T1000 (cell line): ENCODE data around the gene RBSN.

Experiments
- DNase-seq: peaks from one replicate; lab custom pipeline; 2025; ENCODE audit warnings: mixed read lengths; lab: John Stamatoyannopoulos, UW

Gene RBSN

GRCh38 chr3:15099364-15100098 is 583 bp upstream of the RBSN start:
- no peak for DNase-seq

GRCh38 chr3:15097891-15098290 is 1.1 kb downstream of the RBSN start:
- DNase-seq: no peak

GRCh38 chr3:15096046-15096445 is 2.9 kb downstream of the RBSN start:
- DNase-seq: no peak

DNA sequence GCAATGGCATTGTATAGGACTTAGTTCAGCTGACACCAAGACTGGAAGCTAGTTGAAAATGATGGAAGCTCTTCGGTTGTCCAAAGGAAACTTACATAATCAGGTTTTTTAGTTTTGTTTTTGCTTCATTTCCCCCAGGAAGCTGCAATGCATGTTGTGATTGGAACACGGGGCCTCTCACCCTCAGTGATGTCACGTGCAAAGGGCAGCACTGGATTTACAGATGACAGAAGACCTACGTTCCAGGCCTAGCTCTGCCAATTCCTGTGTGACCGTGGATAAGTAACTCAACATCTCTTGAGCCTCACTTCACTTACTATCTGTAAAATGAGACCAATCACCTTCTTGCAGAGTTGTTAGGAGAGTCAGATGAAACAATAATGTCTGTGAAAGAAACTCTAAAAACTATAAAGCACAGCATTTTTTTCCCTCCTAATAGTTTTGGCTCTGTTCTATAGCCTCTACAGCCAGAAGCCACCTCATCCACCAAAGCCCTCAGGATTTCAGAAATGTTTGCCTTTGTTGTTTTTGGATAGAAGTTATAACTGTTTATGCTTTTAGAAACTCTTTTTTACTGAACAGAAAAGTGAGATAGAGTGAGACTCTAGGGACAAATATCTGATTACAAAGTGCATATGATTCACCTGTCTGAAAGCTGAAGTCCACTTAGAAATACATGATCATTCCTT is 4.6 kb downstream of the RBSN start:
- DNase-seq: no peak

DNA sequence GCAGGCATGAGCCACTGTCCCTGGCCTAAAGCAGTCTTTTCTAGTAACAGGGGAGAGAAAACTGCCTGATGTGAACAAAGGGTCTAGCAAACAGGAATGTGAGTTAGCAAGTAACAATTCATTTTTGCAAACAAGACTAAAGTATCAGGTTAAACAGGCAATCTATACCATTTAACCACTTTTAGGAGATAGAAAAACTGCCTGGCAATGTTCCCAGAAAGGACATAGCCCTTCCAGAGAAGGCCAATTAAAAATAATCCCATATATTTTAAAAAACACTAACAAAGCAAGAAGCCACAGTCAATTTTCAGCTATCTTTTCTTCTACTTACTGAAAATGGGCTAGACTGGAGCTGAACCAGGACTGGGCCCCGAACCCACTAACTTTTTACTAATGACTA is 6.3 kb downstream of the RBSN start:
- DNase-seq: no peak

DNA sequence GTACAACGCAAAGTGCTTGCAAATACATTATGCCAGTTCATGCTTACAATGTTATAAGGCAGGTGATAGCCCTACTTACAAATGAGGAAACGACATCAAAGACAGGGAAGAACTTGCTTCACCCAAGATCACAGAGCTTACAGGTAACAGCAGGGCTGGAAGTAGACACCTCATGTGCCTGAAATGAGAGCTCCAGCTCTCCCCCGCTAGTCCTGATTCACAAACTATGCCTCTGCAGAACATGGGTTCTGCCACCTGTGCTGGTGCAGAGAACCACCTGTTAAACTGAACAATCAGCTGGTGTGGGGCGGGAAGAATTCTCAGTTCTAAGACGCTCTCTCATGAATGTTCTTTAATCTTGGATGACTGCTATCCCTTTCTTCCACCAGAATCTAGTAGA is 7.4 kb downstream of the RBSN start:
- DNase-seq: no peak

DNA sequence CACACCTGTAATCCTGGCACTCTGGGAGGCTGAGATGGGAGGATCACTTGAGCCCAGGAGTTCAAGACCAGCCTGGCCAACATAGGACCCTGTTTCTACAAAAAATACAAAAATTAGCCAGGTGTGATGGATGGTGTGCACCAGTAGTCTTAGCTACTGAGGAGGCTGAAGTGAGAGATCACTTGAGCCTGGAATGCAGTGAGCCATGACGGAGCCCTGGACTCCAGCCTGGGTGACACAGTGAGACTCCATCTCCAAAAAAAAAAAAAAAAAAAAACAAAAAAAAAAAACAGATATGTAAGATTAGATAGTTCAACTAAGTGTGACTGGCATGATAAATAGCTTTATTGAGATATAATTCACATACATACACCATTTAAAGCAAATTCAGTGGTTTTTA is 9.7 kb downstream of the RBSN start:
- DNase-seq: no peak

- no peak for DNase-seq
Measured at GRCh38 chr3:15086699-15087098, 12.2 kb downstream of the RBSN start.

- no peak for DNase-seq
Measured at GRCh38 chr3:15086263-15086662, 12.7 kb downstream of the RBSN start.

DNA sequence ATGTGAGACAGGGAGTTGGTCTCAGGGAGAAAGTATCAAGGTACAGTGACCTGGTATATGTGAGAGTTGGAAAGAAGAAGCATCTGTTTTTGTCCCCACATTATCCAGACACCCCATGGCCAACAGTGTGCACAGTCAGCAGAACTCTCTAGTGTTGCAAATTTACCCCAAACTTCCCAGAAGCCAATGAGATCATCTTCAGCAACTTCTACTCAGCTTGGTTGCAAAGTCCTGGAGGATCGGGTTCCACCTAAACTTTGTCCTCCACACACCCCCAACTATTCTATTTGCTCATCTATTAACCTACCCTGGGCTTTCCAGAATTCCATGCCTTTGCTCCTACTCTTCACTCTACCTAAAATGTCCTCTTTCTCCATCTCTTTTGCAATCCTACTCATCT is 15.7 kb downstream of the RBSN start:
- DNase-seq: no peak

DNA sequence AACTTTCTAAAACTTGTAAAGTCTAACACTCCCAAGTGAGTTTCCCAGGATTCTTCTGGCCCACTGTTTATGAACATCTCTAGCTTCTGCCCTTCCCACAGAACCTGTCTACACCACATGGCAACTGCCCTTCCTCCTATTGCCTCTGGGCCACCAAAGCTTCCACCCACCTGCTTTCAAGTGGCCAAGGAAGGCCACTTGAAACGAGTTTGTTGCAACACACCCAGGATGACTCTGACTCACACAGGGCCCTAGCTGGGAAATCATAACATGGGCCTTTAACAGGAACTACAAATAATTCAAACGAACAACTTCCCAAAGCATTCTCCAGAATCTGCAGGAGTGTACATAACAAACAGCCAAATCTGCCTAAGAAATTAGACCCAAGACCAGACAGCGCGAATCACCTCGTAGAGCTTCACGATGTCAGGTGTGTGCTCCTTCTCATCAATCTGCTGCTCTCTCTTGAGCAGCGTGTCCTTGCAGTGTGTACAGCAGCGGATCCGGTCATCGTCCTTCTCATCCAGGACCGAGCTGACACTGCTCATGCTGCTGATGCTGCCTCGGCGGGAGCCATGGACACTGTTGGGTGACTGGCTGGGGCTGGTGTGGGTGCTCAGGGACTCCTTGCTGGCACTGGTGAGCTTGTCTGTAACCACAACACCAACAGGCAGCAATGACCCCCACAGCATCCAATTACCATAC is 16.8 kb downstream of the RBSN start:
- DNase-seq: no peak

GRCh38 chr3:15079091-15079490 is 19.9 kb downstream of the RBSN start:
- DNase-seq: no peak

DNA sequence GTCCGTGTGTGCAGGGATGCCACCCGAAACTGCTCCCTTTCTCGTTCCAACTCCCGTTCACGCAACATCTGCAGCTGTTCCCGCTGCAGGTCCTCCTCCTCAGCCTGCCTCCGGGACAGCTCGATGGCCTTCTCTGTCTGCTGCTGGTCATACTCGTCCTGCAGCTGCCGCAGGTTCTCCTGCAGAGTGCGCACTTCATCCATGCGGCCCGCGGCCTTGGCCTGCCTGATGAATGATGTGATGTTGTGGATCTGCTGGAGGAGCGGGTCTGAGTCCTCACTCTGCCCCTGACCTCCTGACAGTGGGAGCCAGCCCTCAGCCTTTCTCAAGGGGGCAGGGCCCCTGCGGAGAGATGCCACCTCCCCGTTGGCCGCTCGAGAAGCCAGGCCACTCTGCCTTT is 24.4 kb downstream of the RBSN start:
- DNase-seq: no peak

- no peak for DNase-seq
Measured at GRCh38 chr3:15071699-15072098, 27.2 kb downstream of the RBSN start.

DNA sequence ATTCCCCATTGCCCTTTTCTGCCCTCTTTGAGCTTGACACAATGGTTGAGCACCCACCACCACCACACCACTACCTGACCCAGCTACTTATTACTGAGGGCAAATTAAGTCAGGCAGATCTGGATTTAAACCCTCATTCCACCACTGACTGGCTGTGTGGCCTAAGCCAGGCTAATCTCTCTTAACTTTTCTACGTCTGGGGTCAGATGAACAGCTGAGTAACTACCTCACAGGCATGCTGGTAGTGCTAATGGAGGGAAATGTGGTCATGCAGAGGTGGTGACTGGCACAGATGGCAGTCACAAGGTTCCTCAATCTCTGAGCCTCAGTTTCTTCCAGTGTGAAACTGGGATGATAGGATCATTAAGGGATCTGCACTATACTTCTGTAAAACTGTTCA is 29.5 kb downstream of the RBSN start:
- no peak for DNase-seq

- DNase-seq: no peak
Measured at GRCh38 chr3:15066467-15066866, 32.5 kb downstream of the RBSN start.

DNA sequence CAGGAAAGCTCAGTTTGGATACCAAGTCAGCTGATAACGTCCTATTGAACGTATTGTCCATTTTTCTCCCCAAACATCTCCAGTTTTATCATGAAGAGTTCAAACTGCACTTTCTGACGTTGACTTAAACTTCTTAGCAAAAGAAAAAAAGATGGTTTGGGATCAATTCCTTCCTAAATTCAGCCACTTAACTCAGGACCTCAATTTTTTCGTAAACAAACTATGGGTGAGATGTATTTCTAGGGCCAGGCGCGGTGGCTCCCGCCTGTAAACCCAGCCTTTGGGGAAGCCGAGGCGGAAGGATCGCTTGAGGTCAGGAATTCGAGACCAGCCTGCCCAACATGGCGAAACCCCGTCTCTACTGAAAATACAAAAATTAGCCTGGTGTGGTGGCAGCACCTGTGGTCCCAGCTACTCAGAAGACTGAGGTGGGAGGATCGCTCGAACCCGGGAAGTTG is 33.4 kb downstream of the RBSN start:
- no peak for DNase-seq

- peak; percentile 80 for DNase-seq
Measured at GRCh38 chr3:15064835-15065549, 34.0 kb downstream of the RBSN start, which contains the start of gene MRPS25. Gene MRPS25, minus strand, starts transcription at chr3:15065315. Its CDS starts 121 bp downstream, at chr3:15065194.

DNA sequence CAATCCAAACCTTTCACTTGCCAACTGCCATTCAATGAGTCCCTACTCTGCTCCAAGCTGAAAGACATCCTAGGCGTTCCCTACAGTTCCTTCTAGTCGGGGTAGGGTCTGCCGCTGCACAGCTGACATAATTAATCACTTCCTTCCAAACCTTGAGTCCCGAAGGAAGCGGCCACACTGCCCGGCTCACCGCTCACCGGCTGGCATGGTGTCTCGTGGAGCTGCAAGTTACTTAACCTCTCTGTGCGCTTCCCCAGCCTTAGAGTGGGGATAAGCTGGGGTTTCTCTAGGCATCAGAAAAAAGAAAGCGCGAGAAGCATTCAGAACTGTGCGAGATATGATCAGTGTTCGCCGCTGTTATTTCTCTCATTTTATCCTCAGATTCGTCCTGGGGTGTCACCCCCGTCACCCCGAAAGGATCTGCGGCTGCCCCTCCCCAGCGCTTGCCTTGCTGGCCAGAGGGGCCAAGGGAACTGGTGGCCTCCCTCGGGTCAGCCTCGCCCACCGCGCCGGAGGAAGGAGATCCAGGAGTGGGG is 34.6 kb downstream of the RBSN start:
- DNase-seq: no peak

GRCh38 chr3:15063656-15064286 is 35.2 kb downstream of the RBSN start:
- DNase-seq: no peak

DNA sequence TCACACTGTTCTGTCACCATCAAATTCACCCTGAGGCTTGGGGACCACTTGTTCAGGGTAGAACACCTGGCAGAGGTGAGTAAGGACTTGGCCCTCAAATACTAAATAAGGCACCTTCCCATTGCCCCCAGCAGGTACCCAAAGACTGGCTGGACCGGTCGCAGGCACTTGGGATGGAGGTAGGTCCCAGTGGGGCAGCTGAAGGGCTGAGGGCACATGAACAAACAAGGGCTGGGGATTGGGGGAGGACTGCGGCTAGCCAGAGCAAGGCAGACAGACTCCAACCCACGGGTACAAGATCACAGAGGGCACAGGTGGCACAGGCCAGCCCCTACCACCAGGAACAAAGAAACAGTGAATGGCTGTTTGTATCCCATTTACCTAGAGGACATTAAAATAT is 35.7 kb downstream of the RBSN start:
- DNase-seq: no peak

DNA sequence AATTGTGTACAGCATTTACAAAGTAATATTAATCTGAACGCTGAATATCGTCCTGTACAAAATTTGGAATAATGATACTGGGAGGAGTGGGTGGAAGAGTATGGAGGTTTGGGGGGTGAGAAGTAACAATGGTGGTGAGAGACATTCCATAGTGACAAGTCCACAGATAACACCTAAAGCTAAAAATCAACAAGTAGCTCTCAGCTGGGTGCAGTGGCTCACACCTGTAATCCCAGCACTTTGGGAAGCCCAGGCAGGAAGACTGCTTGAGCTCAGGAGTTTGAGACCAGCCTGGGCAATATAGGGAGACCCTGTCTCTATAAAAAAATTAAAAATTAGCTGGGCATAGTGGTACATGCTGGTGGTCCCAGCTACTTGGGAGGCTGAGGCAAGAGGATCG is 38.9 kb downstream of the RBSN start:
- no peak for DNase-seq
